ENCODE data around the gene TMEM119. TPM values are rescaled to one million over a fixed set of nuclear protein-coding genes. Genes with fewer than 3 reads are reported as not detected.

TMEM119 gene
- total RNA-seq, 4 donors from 2014 or later: 2.3 to 5.9 (median 4.5) TPM

- ATAC-seq: no peak
- H3K4me1 ChIP-seq: peaks cover 0 to 14% (median 0%) of the 10 kb centered on the region in 3 donors
Observed at GRCh38 chr12:108599948-108600701, 2.2 kb upstream of the TMEM119 start.

GRCh38 chr12:108599541-108599940 lies 1.7 kb upstream of the TMEM119 start:
- Histone ChIP-seq H3K9me3 (no peaks in the 10 kb centered on the region), H3K27me3 (no peaks in the 10 kb centered on the region), H3K4me1 (peaks cover 0 to 12% (median 0%) of the 10 kb centered on the region in 3 donors), H3K4me3 (no peak overlapping the region), H3K27ac (no peak overlapping the region), H3K36me3 (no peaks in the 10 kb centered on the region)
- ATAC-seq: no peak
- TF ChIP-seq POLR2AphosphoS5 (IDR thresholded peaks at IDR 0.05): no peak
- no peak for TF ChIP-seq EP300 (IDR thresholded peaks at IDR 0.05)
- TF ChIP-seq CTCF (IDR thresholded peaks at IDR 0.05): no peak
- TF ChIP-seq POLR2A (IDR thresholded peaks at IDR 0.05): no peak
- 80 to 100% methylated on average over 1 of the region's 6 CpGs for WGBS, 2 donors (ENCODE audit: low coverage in 1 of 2)

More at GRCh38 chr12:108599948-108600701, 2.2 kb upstream of the TMEM119 start:
- WGBS, 2 donors (ENCODE audit: low coverage in 1 of 2): 72 to 88% methylated on average over 3 to 10 of the region's 10 CpGs
- TF ChIP-seq POLR2A (IDR thresholded peaks at IDR 0.05) (no peak), EP300 (IDR thresholded peaks at IDR 0.05) (no peak), CTCF (IDR thresholded peaks at IDR 0.05) (no peak), POLR2AphosphoS5 (IDR thresholded peaks at IDR 0.05) (no peak)
- H3K27ac ChIP-seq: no peak overlapping the region
- no peaks in the 10 kb centered on the region for H3K9me3 ChIP-seq
- H3K27me3 ChIP-seq: no peaks in the 10 kb centered on the region
- no peak overlapping the region for H3K4me3 ChIP-seq
- no peaks in the 10 kb centered on the region for H3K36me3 ChIP-seq

GRCh38 chr12:108598553-108599250 lies 818 bp upstream of the TMEM119 start:
- TF ChIP-seq CTCF (IDR thresholded peaks at IDR 0.05) (no peak), POLR2A (IDR thresholded peaks at IDR 0.05) (no peak), EP300 (IDR thresholded peaks at IDR 0.05) (no peak), POLR2AphosphoS5 (IDR thresholded peaks at IDR 0.05) (no peak)
- Histone ChIP-seq H3K27me3 (no peaks in the 10 kb centered on the region), H3K4me3 (no peak overlapping the region), H3K36me3 (no peaks in the 10 kb centered on the region), H3K4me1 (peaks cover 0 to 10% (median 0%) of the 10 kb centered on the region in 3 donors), H3K9me3 (no peaks in the 10 kb centered on the region), H3K27ac (peak overlapping the region in 2 of 4 donors; percentile 24 to 27)
- ATAC-seq: no peak
- 90 to 98% methylated on average over 5 to 11 of the region's 11 CpGs for WGBS, 2 donors (ENCODE audit: low coverage in 1 of 2)

GRCh38 chr12:108596854-108597558 lies 878 bp downstream of the TMEM119 start:
- Histone ChIP-seq H3K4me3 (peak overlapping the region in 1 of 2 donors; percentile 41), H3K27me3 (no peaks in the 10 kb centered on the region), H3K4me1 (peaks cover 0 to 10% (median 0%) of the 10 kb centered on the region in 3 donors), H3K36me3 (no peaks in the 10 kb centered on the region), H3K9me3 (no peaks in the 10 kb centered on the region), H3K27ac (peak overlapping the region in 1 of 4 donors; percentile 17)
- TF ChIP-seq CTCF (IDR thresholded peaks at IDR 0.05) (no peak), POLR2A (IDR thresholded peaks at IDR 0.05) (no peak), POLR2AphosphoS5 (IDR thresholded peaks at IDR 0.05) (no peak), EP300 (IDR thresholded peaks at IDR 0.05) (no peak)
- 73% methylated on average over 2 of the region's 10 CpGs; no CpG with 5 or more reads in 1 of the 2 donors for WGBS, 2 donors (ENCODE audit: low coverage in 1 of 2)
- ATAC-seq: no peak
